ENCODE measurements around the gene PIEZO1. TPM values are rescaled to one million over a fixed set of nuclear protein-coding genes. Genes with fewer than 3 reads are reported as not detected.

Gene PIEZO1
- total and polyA plus RNA-seq, 7 experiments from 2014 or later = 3.6 to 237 (median 111) TPM

- POLR2A ChIA-PET = no interaction called here
- intact Hi-C loops (cut with micrococcal nuclease) = no loop called here
- peaks cover 0 to 6% (median 0%) of the 10 kb centered on the region in 5 donors for H3K36me3 Mint-ChIP-seq
Observed at GRCh38 chr16:88822281-88823040, 37.4 kb upstream of the PIEZO1 start.

GRCh38 chr16:88821168-88821850 is 36.3 kb upstream of the PIEZO1 start:
- no peaks in the 10 kb centered on the region for H3K4me1 Mint-ChIP-seq
- peaks cover 0 to 6% (median 0%) of the 10 kb centered on the region in 5 donors for H3K36me3 Mint-ChIP-seq
- Histone ChIP-seq H3K4me1 (ENCODE audit: control insufficient read depth in 2 of 2, insufficient read depth in 2 of 2, low read length in 2 of 2) (no peaks in the 10 kb centered on the region), H3K9me3 (ENCODE audit: control insufficient read depth in 2 of 3, low read length in 3 of 3) (no peaks in the 10 kb centered on the region), H3K27me3 (ENCODE audit: control insufficient read depth in 2 of 2, insufficient read depth in 2 of 2, low read length in 2 of 2) (no peaks in the 10 kb centered on the region), H3K36me3 (ENCODE audit: control insufficient read depth in 2 of 3, insufficient read depth in 3 of 3, low read length in 3 of 3) (peaks cover 0 to 41% (median 0%) of the 10 kb centered on the region in 3 experiments), H3K27ac (ENCODE audit: low read depth, low read length) (no peak overlapping the region), H3K4me3 (ENCODE audit: low read length) (no peak overlapping the region)
- ATAC-seq = no peak
- no peak overlapping the region for H3K4me3 Mint-ChIP-seq
- intact Hi-C loops (cut with micrococcal nuclease) = no loop called here
- no peak for DNase-seq
- H3K9me3 Mint-ChIP-seq = no peaks in the 10 kb centered on the region
- H3K27me3 Mint-ChIP-seq = no peaks in the 10 kb centered on the region
- ChIA-PET CTCF (no interaction called here), POLR2A (no interaction called here)
- no peak overlapping the region for H3K27ac Mint-ChIP-seq

More at GRCh38 chr16:88822281-88823040, 37.4 kb upstream of the PIEZO1 start:
- no peaks in the 10 kb centered on the region for H3K9me3 Mint-ChIP-seq
- H3K36me3 ChIP-seq (ENCODE audit: control insufficient read depth in 2 of 3, insufficient read depth in 3 of 3, low read length in 3 of 3) = peaks cover 0 to 42% (median 0%) of the 10 kb centered on the region in 3 experiments
- H3K27me3 Mint-ChIP-seq = no peaks in the 10 kb centered on the region
- H3K4me3 Mint-ChIP-seq = no peak overlapping the region
- no peak overlapping the region for H3K27ac ChIP-seq (ENCODE audit: low read depth, low read length)
- CTCF ChIA-PET = interaction anchor here (0.9 kb wide), 1 partner anchor 42 kb away, joined by 3 read pairs; no protein-coding TSS in a partner anchor
- H3K9me3 ChIP-seq (ENCODE audit: control insufficient read depth in 2 of 3, low read length in 3 of 3) = no peaks in the 10 kb centered on the region
- DNase-seq = no peak
- H3K27ac Mint-ChIP-seq = peak overlapping the region in 1 of 9 donors; percentile 18
- ATAC-seq = no peak
- no peaks in the 10 kb centered on the region for H3K4me1 Mint-ChIP-seq
- no peaks in the 10 kb centered on the region for H3K27me3 ChIP-seq (ENCODE audit: control insufficient read depth in 2 of 2, insufficient read depth in 2 of 2, low read length in 2 of 2)
- H3K4me3 ChIP-seq (ENCODE audit: low read length) = no peak overlapping the region
- no peaks in the 10 kb centered on the region for H3K4me1 ChIP-seq (ENCODE audit: control insufficient read depth in 2 of 2, insufficient read depth in 2 of 2, low read length in 2 of 2)

- Mint-ChIP-seq H3K27ac (no peak overlapping the region), H3K27me3 (no peaks in the 10 kb centered on the region), H3K9me3 (no peaks in the 10 kb centered on the region), H3K4me3 (no peak overlapping the region), H3K4me1 (no peaks in the 10 kb centered on the region), H3K36me3 (peaks cover 0 to 6% (median 0%) of the 10 kb centered on the region in 5 donors)
- no peaks in the 10 kb centered on the region for H3K27me3 ChIP-seq (ENCODE audit: control insufficient read depth in 2 of 2, insufficient read depth in 2 of 2, low read length in 2 of 2)
- H3K4me3 ChIP-seq (ENCODE audit: low read length) = no peak overlapping the region
- CTCF ChIA-PET = no interaction called here
- H3K4me1 ChIP-seq (ENCODE audit: control insufficient read depth in 2 of 2, insufficient read depth in 2 of 2, low read length in 2 of 2) = no peaks in the 10 kb centered on the region
- POLR2A ChIA-PET = no interaction called here
- no peak overlapping the region for H3K27ac ChIP-seq (ENCODE audit: low read depth, low read length)
- intact Hi-C loops (cut with micrococcal nuclease) = no loop called here
- DNase-seq = no peak
- no peaks in the 10 kb centered on the region for H3K9me3 ChIP-seq (ENCODE audit: control insufficient read depth in 2 of 3, low read length in 3 of 3)
- ATAC-seq = no peak
- H3K36me3 ChIP-seq (ENCODE audit: control insufficient read depth in 2 of 3, insufficient read depth in 3 of 3, low read length in 3 of 3) = peaks cover 0 to 38% (median 0%) of the 10 kb centered on the region in 3 experiments
Observed at GRCh38 chr16:88820385-88821025, 35.5 kb upstream of the PIEZO1 start.

DNA sequence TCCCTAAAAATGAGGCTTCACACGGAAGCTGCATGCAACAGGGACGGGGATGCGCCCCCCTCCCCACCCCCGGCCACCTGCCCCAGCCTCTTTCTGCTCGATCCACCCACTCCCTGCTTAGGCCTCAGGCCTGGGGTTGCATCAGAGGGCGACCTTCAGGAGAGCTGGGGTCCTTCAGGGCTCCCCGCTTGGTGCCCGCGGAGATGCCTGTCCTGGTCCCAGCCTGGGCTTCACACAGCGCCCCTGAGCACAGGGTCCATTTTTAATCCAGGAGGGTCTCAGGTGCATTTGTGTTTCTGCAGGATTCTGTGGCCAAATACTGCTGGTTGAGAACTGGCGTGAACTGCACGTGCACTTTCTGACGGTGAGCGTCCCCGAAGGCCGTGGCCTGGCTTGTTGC is 34.1 kb upstream of the PIEZO1 start:
- H3K9me3 Mint-ChIP-seq = no peaks in the 10 kb centered on the region
- Histone ChIP-seq H3K27ac (ENCODE audit: low read depth, low read length) (no peak overlapping the region), H3K4me3 (ENCODE audit: low read length) (no peak overlapping the region), H3K9me3 (ENCODE audit: control insufficient read depth in 2 of 3, low read length in 3 of 3) (no peaks in the 10 kb centered on the region), H3K27me3 (ENCODE audit: control insufficient read depth in 2 of 2, insufficient read depth in 2 of 2, low read length in 2 of 2) (no peaks in the 10 kb centered on the region), H3K4me1 (ENCODE audit: control insufficient read depth in 2 of 2, insufficient read depth in 2 of 2, low read length in 2 of 2) (no peaks in the 10 kb centered on the region), H3K36me3 (ENCODE audit: control insufficient read depth in 2 of 3, insufficient read depth in 3 of 3, low read length in 3 of 3) (peaks cover 0 to 29% (median 0%) of the 10 kb centered on the region in 3 experiments)
- POLR2A ChIA-PET = interaction anchor here (1.4 kb wide), 1 partner anchor 39 kb away, joined by 4 read pairs; no protein-coding TSS in a partner anchor
- H3K36me3 Mint-ChIP-seq = peaks cover 0 to 6% (median 0%) of the 10 kb centered on the region in 5 donors
- no peak overlapping the region for H3K4me3 Mint-ChIP-seq
- intact Hi-C loops (cut with micrococcal nuclease) = no loop called here
- no peak overlapping the region for H3K27ac Mint-ChIP-seq
- no peaks in the 10 kb centered on the region for H3K27me3 Mint-ChIP-seq
- CTCF ChIA-PET = no interaction called here
- no peaks in the 10 kb centered on the region for H3K4me1 Mint-ChIP-seq
- no peak for ATAC-seq
- DNase-seq = no peak

GRCh38 chr16:88818575-88818874 is 33.5 kb upstream of the PIEZO1 start:
- no peak overlapping the region for H3K27ac ChIP-seq (ENCODE audit: low read depth, low read length)
- H3K36me3 ChIP-seq (ENCODE audit: control insufficient read depth in 2 of 3, insufficient read depth in 3 of 3, low read length in 3 of 3) = peaks cover 0 to 24% (median 0%) of the 10 kb centered on the region in 3 experiments
- no peak overlapping the region for H3K4me3 ChIP-seq (ENCODE audit: low read length)
- no peaks in the 10 kb centered on the region for H3K27me3 ChIP-seq (ENCODE audit: control insufficient read depth in 2 of 2, insufficient read depth in 2 of 2, low read length in 2 of 2)
- H3K4me3 Mint-ChIP-seq = no peak overlapping the region
- no peak for ATAC-seq
- ChIA-PET CTCF (no interaction called here), POLR2A (interaction anchor here (1.4 kb wide), 1 partner anchor 39 kb away, joined by 4 read pairs; no protein-coding TSS in a partner anchor)
- no peaks in the 10 kb centered on the region for H3K9me3 Mint-ChIP-seq
- H3K4me1 ChIP-seq (ENCODE audit: control insufficient read depth in 2 of 2, insufficient read depth in 2 of 2, low read length in 2 of 2) = no peaks in the 10 kb centered on the region
- peak overlapping the region in 1 of 9 donors; percentile 41 for H3K27ac Mint-ChIP-seq
- peaks cover 0 to 6% (median 0%) of the 10 kb centered on the region in 5 donors for H3K36me3 Mint-ChIP-seq
- H3K9me3 ChIP-seq (ENCODE audit: control insufficient read depth in 2 of 3, low read length in 3 of 3) = no peaks in the 10 kb centered on the region
- no peaks in the 10 kb centered on the region for H3K27me3 Mint-ChIP-seq
- intact Hi-C loops (cut with micrococcal nuclease) = no loop called here
- peaks cover 0 to 4% (median 0%) of the 10 kb centered on the region in 7 donors for H3K4me1 Mint-ChIP-seq
- DNase-seq = no peak

GRCh38 chr16:88817785-88818574 is 33.0 kb upstream of the PIEZO1 start:
- ChIA-PET POLR2A (interaction anchor here (1.4 kb wide), 1 partner anchor 40 kb away, joined by 4 read pairs; no protein-coding TSS in a partner anchor), CTCF (interaction anchor here (0.8 kb wide), 1 partner anchor 392 kb away, joined by 3 read pairs; no protein-coding TSS in a partner anchor)
- no peaks in the 10 kb centered on the region for H3K4me1 ChIP-seq (ENCODE audit: control insufficient read depth in 2 of 2, insufficient read depth in 2 of 2, low read length in 2 of 2)
- no peak overlapping the region for H3K4me3 ChIP-seq (ENCODE audit: low read length)
- peaks cover 0 to 4% (median 0%) of the 10 kb centered on the region in 7 donors for H3K4me1 Mint-ChIP-seq
- H3K27me3 ChIP-seq (ENCODE audit: control insufficient read depth in 2 of 2, insufficient read depth in 2 of 2, low read length in 2 of 2) = no peaks in the 10 kb centered on the region
- H3K36me3 Mint-ChIP-seq = peaks cover 0 to 4% (median 0%) of the 10 kb centered on the region in 5 donors
- no peak overlapping the region for H3K27ac ChIP-seq (ENCODE audit: low read depth, low read length)
- no peak overlapping the region for H3K4me3 Mint-ChIP-seq
- DNase-seq (no peak), ATAC-seq (no peak)
- H3K9me3 ChIP-seq (ENCODE audit: control insufficient read depth in 2 of 3, low read length in 3 of 3) = no peaks in the 10 kb centered on the region
- no peaks in the 10 kb centered on the region for H3K27me3 Mint-ChIP-seq
- H3K27ac Mint-ChIP-seq = peak overlapping the region in 1 of 9 donors; percentile 41
- intact Hi-C loops (cut with micrococcal nuclease) = no loop called here
- H3K36me3 ChIP-seq (ENCODE audit: control insufficient read depth in 2 of 3, insufficient read depth in 3 of 3, low read length in 3 of 3) = peaks cover 0 to 23% (median 0%) of the 10 kb centered on the region in 3 experiments
- no peaks in the 10 kb centered on the region for H3K9me3 Mint-ChIP-seq
